Epithelial cell of prostate (primary cell): ENCODE results near the gene ALKBH6.
"Not testable (repeated sequence)": the region's sequence is repeated elsewhere in the genome, so short reads cannot be mapped to it uniquely, and the experiment has no call there.

ENCODE experiments used
- DNase-seq: peaks from one replicate; pipeline ENCODE4 v3.0.0-alpha.2; 2011; ENCODE audit warnings: low read depth, low spot score
- H3K27ac ChIP-seq: fragments of 450-650 bp; 2 replicates; pipeline ENCODE4 v1.5.1; 2017; ENCODE audit warnings: mild to moderate bottlenecking

The ALKBH6 gene

DNA sequence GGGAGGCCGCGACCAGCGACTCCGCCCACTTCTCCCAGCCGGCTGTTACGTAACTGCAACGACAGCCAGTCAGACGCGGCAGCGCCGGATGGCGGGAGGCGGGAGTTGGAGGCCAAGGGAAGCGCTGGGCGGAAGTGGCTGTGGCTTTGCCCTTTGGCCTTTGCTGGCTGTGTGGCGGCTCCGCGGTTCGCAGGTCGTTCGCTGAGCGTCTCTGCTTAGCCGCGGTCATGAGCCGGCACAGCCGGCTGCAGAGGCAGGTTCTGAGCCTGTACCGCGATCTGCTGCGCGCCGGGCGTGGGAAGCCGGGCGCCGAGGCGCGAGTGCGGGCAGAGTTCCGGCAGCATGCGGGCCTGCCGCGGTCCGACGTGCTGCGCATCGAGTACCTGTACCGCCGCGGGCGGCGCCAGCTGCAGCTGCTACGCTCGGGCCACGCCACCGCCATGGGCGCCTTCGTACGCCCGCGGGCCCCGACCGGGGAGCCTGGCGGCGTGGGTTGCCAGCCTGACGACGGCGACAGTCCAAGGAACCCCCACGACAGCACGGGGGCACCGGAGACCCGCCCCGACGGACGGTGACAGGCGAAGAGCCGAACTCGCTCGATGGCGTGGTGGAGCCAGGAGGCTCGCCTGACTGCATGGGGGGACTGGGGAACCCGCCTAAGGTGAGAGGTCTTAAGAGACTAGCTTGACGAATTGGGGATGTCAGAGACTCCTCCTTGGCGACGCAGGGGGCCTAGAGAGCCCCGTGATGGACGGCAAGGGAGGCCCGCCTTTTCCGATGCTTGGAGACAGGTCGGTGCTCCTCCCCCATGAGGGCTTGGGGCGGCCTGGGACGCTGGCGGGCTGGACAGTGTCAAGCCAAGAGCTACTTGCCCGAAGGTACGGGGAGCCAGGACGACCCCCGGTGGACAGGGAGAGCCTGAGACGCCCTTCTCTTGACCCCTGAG lies 18.7 kb downstream of the ALKBH6 start, which contains the start of gene SDHAF1:
TSS of gene SDHAF1 (plus strand) at position 141 of the 946 bp plus-strand sequence. CDS start at position 228, 87 bp downstream.
- peak within 1 kb of the TSS; percentile 27 for H3K27ac ChIP-seq
- DNase-seq = peak; percentile 26

DNA sequence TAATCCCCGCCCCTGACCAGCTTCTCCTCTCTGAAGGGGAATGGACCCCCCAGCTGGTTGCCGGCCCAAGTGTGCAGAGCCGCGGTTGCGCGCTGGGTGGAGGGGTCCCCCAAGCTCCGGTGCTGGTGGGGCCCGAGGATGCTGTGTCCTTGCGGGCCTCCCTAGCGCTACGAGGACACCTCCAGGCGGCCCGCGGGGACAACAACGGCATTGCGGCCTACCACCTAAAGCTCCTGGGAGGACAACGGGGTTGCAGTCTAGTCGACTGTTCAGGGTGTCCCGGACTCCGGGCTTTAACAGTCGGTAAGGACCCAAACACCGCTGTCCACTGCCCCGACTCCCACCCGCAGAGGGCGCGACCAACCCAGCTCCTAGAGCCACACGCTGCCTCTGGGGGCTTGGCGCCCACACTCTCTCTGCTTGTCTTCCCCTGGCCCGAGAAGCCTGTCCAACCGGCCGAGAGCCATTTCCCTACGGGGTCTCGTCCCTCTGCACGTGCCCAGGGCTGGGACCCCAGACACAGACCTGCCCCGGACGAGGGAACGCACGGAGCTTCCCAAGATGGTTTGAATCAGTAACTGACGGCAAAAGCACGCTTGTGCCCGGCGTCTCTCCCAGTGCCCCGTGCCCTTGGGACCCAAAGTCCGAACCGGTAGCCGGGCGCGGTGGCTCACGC lies 20.0 kb downstream of the ALKBH6 start:
- H3K27ac ChIP-seq = peak overlapping the region; percentile 8
- no peak for DNase-seq

GRCh38 chr19:35992907-35993765 lies 20.9 kb downstream of the ALKBH6 start:
- H3K27ac ChIP-seq = peak overlapping the region; percentile 8

DNA sequence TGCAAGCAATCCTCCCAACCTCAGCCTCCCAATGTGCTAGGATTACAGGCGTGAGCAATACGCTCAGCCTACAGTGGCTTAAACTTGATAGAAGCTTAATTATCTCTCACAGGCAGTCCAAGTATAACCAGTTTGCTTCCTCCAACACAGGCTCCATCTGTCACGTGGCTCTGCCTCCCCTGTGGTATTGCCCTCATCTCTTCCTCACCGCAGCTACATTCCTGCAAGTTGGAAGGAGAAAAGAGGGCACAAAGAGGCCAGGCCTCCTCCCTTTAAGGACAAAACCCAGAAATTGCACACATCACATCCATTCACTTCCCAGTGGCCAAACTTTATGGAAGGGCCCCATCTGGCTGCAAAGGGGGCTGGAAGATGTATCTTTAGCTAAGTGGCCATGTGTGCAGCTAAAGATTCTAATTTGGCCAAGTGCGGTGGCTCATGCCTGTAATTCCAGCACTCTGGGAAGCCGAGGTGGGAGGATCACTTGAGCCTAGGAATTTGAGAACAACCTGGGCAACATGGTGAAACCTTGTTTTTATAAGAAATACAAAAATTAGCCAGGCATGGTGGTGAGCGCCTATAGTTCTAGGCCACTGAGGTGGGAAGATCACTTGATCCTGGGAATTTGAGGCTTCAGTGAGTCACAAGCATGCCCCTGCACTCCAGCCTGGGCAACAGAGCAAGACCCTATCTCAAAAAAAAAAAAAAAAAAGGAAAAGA lies 22.1 kb downstream of the ALKBH6 start:
- no peak overlapping the region for H3K27ac ChIP-seq
- DNase-seq = no peak

More at GRCh38 chr19:35992907-35993765, 20.9 kb downstream of the ALKBH6 start:
- peak; percentile 39 for DNase-seq

GRCh38 chr19:35990771-35991730 lies 23.0 kb downstream of the ALKBH6 start:
- no peak overlapping the region for H3K27ac ChIP-seq
- no peak for DNase-seq

DNA sequence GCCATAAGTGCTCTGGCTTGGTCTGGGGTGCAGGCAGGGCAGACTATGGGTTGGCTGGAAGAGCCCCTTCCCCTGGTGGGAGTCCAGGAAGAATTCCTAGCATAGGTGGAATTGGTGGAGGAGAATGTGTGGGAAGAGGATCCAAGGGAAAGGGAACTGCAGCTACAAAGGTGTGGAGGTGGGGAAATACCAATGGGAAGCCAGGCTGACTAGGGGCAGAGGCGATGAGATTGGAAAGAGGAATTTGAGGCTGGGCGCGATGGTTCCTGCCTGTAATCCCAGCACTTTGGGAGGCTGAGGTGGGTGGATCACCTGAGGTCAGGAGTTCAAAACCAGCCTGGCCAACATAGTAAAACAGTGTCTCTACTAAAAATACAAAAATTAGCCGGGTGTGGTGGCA lies 23.9 kb downstream of the ALKBH6 start:
- no peak for DNase-seq
- no peak overlapping the region for H3K27ac ChIP-seq

GRCh38 chr19:35988824-35989223 lies 25.2 kb downstream of the ALKBH6 start:
- H3K27ac ChIP-seq = no peak overlapping the region
- no peak for DNase-seq

DNA sequence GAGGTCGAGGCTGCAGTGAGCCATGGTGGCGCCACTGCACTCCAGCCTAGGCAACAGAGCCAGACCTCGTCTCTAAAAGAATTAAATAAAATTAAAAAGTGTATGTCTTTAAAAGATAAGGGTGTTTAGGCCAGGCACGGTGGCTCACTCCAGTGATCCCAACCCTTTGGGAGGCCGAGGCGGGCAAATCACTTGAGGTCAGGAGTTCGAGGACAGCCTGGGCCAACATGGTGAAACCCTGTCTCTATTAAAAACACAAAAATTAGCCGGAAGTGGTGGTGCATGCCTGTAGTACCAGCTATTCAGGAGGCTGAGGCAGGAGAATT lies 26.5 kb downstream of the ALKBH6 start:
- no peak for DNase-seq
- H3K27ac ChIP-seq = no peak overlapping the region

- DNase-seq = no peak
- H3K27ac ChIP-seq = no peak overlapping the region
Observed at GRCh38 chr19:35986664-35987570, 27.1 kb downstream of the ALKBH6 start.

DNA sequence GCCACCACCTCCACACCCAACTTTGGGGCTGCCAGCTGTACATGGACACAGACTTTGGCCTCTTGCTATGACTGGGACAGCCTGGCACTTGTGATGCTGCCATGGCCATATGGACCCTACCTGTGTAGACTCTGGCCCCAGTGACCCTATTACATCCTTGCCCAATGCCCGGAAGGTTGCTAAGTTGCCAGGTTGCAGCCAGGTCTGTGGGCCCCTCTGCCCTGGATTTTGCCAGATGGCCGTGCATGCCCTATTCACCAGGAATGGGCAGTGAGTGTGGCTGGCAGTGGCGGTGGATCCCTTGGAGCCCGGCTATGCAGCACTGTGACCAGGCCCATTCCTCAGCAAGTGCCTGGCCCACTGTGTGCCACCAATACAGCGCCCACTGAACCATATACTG lies 27.9 kb downstream of the ALKBH6 start:
- DNase-seq = no peak
- no peak overlapping the region for H3K27ac ChIP-seq

GRCh38 chr19:35983177-35983576 lies 30.8 kb downstream of the ALKBH6 start:
- H3K27ac ChIP-seq = no peak overlapping the region
- DNase-seq = no peak

DNA sequence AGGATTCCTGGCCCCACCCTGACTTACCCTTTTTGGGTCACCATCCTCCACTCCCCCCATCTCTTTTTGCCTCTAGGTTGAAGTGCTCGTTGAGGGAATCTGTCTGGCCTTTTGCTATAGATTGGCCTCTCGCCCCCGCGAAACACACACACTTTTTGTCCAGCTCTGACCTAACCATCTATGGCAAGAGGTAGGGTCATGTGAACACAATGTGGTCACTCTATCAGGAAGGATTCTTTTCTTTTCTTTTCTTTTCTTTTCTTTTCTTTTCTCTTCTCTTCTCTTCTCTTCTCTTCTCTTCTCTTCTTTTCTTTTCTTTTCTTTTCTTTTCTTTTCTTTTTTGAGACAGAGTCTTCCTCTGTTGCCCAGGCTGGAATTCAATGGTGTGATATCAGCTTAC lies 33.0 kb downstream of the ALKBH6 start:
- H3K27ac ChIP-seq, DNase-seq: not testable (repeated sequence)

DNA sequence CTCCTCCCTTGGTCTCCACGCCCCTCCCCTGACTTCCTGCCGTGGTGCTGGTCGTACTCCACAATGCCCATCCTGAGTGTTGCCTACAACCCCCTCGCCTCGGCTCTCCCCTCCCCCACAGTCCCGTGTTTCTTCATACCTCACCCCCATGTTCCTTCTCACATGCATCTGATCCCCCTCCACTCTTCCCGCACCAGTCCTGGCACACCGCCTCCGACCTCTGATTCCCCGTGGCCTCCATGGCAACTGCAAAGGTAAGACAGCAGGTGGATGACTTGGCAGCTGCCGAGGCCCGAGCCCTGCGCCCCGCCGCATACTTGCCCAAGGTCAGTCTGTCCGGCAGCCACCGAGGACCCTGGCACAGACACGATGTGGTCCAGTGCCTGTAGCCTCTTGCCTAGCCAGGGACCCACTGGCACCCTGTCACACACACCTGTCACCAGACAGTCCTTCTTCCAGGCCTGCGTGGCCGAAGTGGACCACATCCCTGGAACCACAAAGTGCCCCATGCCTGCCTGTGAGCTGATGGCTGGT lies 35.1 kb downstream of the ALKBH6 start:
- DNase-seq = no peak
- no peak overlapping the region for H3K27ac ChIP-seq

GRCh38 chr19:35978271-35978670 lies 35.7 kb downstream of the ALKBH6 start:
- H3K27ac ChIP-seq = no peak overlapping the region
- DNase-seq = no peak

DNA sequence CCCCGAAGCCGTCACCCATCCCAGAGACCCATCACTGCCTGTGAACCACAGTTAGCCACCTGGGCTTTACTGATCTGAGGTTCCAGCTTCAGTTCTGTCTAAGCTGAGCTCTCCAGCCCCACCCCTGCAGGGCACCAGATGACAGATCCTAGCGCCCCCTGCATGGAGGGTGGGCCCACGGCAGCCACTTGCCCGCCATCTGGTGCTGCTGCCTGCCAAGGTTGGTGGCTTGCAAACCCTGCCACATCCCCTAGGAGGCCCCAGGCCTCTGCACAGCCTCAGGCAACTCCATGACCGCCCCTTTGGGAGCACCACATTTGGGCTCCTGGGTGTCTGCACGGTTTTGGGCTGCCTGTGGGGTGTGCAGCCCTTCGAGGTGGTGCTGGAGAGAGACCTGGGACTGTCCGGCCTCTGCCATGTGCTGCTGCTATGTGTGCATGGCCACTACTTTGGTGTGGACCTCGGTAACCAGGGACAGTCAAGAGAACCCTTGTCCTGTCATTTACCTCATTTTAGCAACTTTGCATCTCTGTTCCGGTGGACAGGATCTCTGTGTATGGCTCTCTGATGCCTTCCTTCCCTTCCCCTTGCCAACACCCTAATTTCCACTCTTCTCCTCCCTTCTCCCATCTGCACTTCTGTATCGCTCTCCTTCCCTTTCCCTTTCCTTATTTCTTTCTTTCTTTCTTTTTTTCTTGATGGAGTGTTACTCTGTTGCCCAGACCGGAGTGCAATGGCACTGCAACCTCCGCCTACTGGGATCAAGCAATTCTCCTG lies 36.4 kb downstream of the ALKBH6 start:
- DNase-seq = no peak
- H3K27ac ChIP-seq = no peak overlapping the region

- H3K27ac ChIP-seq = no peak overlapping the region
- DNase-seq = no peak
Observed at GRCh38 chr19:35975608-35976214, 38.3 kb downstream of the ALKBH6 start.
